Measurements from ENCODE around the gene WDR26.
"Not testable (repeated sequence)": the region's sequence is repeated elsewhere in the genome, so short reads cannot be mapped to it uniquely, and the experiment has no call there.

The WDR26 gene

GRCh38 chr1:224433701-224434672 lies 610 bp downstream of the WDR26 start:
- Histone ChIP-seq H3K4me3 (ENCODE audit: low read length) (peak overlapping the region; percentile 82), H3K4me1 (ENCODE audit: insufficient read depth, low read length) (peaks cover 35% of the 10 kb centered on the region), H3K9ac (ENCODE audit: low read depth, low read length) (peak overlapping the region; percentile 67), H3K27ac (ENCODE audit: low read depth, low read length) (peak overlapping the region; percentile 44; the same call in 1 of the 2 replicates), H3K36me3 (ENCODE audit: insufficient read depth, low read length) (peaks cover 40% of the 10 kb centered on the region), H3K9me3 (ENCODE audit: insufficient read depth, low read depth, low read length) (no peaks in the 10 kb centered on the region), H3K27me3 (ENCODE audit: insufficient read depth, low read length) (no peaks in the 10 kb centered on the region)
- WGBS, result under 1% methylated on average over 58 of the region's 88 CpGs

- 1% methylated on average over 16 of the region's 19 CpGs for WGBS
- Histone ChIP-seq H3K4me1 (ENCODE audit: insufficient read depth, low read length) (peaks cover 35% of the 10 kb centered on the region), H3K9ac (ENCODE audit: low read depth, low read length) (peak overlapping the region; percentile 38), H3K27ac (ENCODE audit: low read depth, low read length) (no peak overlapping the region; the same call in 1 of the 2 replicates), H3K4me3 (ENCODE audit: low read length) (peak overlapping the region; percentile 81), H3K9me3 (ENCODE audit: insufficient read depth, low read depth, low read length) (no peaks in the 10 kb centered on the region), H3K27me3 (ENCODE audit: insufficient read depth, low read length) (no peaks in the 10 kb centered on the region), H3K36me3 (ENCODE audit: insufficient read depth, low read length) (peaks cover 48% of the 10 kb centered on the region)
Measured at GRCh38 chr1:224433041-224433691, 1.4 kb downstream of the WDR26 start.

- peaks cover 35% of the 10 kb centered on the region for H3K4me1 ChIP-seq (ENCODE audit: insufficient read depth, low read length)
- no peaks in the 10 kb centered on the region for H3K27me3 ChIP-seq (ENCODE audit: insufficient read depth, low read length)
- peak overlapping the region; percentile 81 for H3K4me3 ChIP-seq (ENCODE audit: low read length)
- H3K27ac ChIP-seq (ENCODE audit: low read depth, low read length), result no peak overlapping the region; the same call in 1 of the 2 replicates
- peak overlapping the region; percentile 38; the same call in 1 of the 2 replicates for H3K9ac ChIP-seq (ENCODE audit: low read depth, low read length)
- 20% methylated on average over 6 of the region's 6 CpGs for WGBS
- H3K36me3 ChIP-seq (ENCODE audit: insufficient read depth, low read length), result peaks cover 52% of the 10 kb centered on the region
- H3K9me3 ChIP-seq (ENCODE audit: insufficient read depth, low read depth, low read length), result no peaks in the 10 kb centered on the region
Measured at GRCh38 chr1:224432672-224433040, 1.9 kb downstream of the WDR26 start.

GRCh38 chr1:224432146-224432545 lies 2.5 kb downstream of the WDR26 start:
- no peak overlapping the region for H3K27ac ChIP-seq (ENCODE audit: low read depth, low read length)
- peak overlapping the region; percentile 38; the same call in 1 of the 2 replicates for H3K9ac ChIP-seq (ENCODE audit: low read depth, low read length)
- WGBS, result 100% methylated on average over 1 of the region's 2 CpGs
- H3K4me1 ChIP-seq (ENCODE audit: insufficient read depth, low read length), result peaks cover 35% of the 10 kb centered on the region
- H3K4me3 ChIP-seq (ENCODE audit: low read length), result peak overlapping the region; percentile 81
- H3K9me3 ChIP-seq (ENCODE audit: insufficient read depth, low read depth, low read length), result no peaks in the 10 kb centered on the region
- no peaks in the 10 kb centered on the region for H3K27me3 ChIP-seq (ENCODE audit: insufficient read depth, low read length)
- H3K36me3 ChIP-seq (ENCODE audit: insufficient read depth, low read length), result peaks cover 57% of the 10 kb centered on the region

- no peak overlapping the region for H3K27ac ChIP-seq (ENCODE audit: low read depth, low read length)
- peaks cover 35% of the 10 kb centered on the region for H3K4me1 ChIP-seq (ENCODE audit: insufficient read depth, low read length)
- peaks cover 61% of the 10 kb centered on the region for H3K36me3 ChIP-seq (ENCODE audit: insufficient read depth, low read length)
- no peaks in the 10 kb centered on the region for H3K9me3 ChIP-seq (ENCODE audit: insufficient read depth, low read depth, low read length)
- H3K9ac ChIP-seq (ENCODE audit: low read depth, low read length), result 0 out of 2 replicates have a peak overlapping the region, but pooled peaks have one; percentile 1
- H3K4me3 ChIP-seq (ENCODE audit: low read length), result peak overlapping the region; percentile 81
- WGBS, result 76% methylated on average over 2 of the region's 2 CpGs
- no peaks in the 10 kb centered on the region for H3K27me3 ChIP-seq (ENCODE audit: insufficient read depth, low read length)
Measured at GRCh38 chr1:224431726-224432125, 2.9 kb downstream of the WDR26 start.

- Histone ChIP-seq H3K9me3 (ENCODE audit: insufficient read depth, low read depth, low read length) (no peaks in the 10 kb centered on the region), H3K9ac (ENCODE audit: low read depth, low read length) (0 out of 2 replicates have a peak overlapping the region, but pooled peaks have one; percentile 45), H3K4me1 (ENCODE audit: insufficient read depth, low read length) (peaks cover 30% of the 10 kb centered on the region), H3K4me3 (ENCODE audit: low read length) (peak overlapping the region; percentile 21; the same call in 1 of the 2 replicates), H3K27me3 (ENCODE audit: insufficient read depth, low read length) (no peaks in the 10 kb centered on the region), H3K36me3 (ENCODE audit: insufficient read depth, low read length) (peaks cover 72% of the 10 kb centered on the region), H3K27ac (ENCODE audit: low read depth, low read length) (no peak overlapping the region)
- 86% methylated on average over 2 of the region's 2 CpGs for WGBS
Measured at GRCh38 chr1:224430511-224431113, 4.0 kb downstream of the WDR26 start.

GRCh38 chr1:224429616-224430326 lies 4.8 kb downstream of the WDR26 start:
- Histone ChIP-seq H3K9ac (ENCODE audit: low read depth, low read length) (no peak overlapping the region), H3K4me3 (ENCODE audit: low read length) (no peak overlapping the region), H3K27ac (ENCODE audit: low read depth, low read length) (no peak overlapping the region), H3K4me1 (ENCODE audit: insufficient read depth, low read length) (peaks cover 27% of the 10 kb centered on the region), H3K36me3 (ENCODE audit: insufficient read depth, low read length) (peaks cover 80% of the 10 kb centered on the region), H3K9me3 (ENCODE audit: insufficient read depth, low read depth, low read length) (no peaks in the 10 kb centered on the region), H3K27me3 (ENCODE audit: insufficient read depth, low read length) (no peaks in the 10 kb centered on the region)
- WGBS, result 100% methylated on average over 1 of the region's 3 CpGs

GRCh38 chr1:224428713-224429112 lies 5.9 kb downstream of the WDR26 start:
- WGBS, result 98% methylated on average over 7 of the region's 7 CpGs
- H3K27me3 ChIP-seq (ENCODE audit: insufficient read depth, low read length); H3K9me3 ChIP-seq (ENCODE audit: insufficient read depth, low read depth, low read length); H3K4me3 ChIP-seq (ENCODE audit: low read length); H3K9ac ChIP-seq (ENCODE audit: low read depth, low read length); H3K27ac ChIP-seq (ENCODE audit: low read depth, low read length): not testable (repeated sequence)
- H3K36me3 ChIP-seq (ENCODE audit: insufficient read depth, low read length), result peaks cover 91% of the 10 kb centered on the region
- H3K4me1 ChIP-seq (ENCODE audit: insufficient read depth, low read length), result peaks cover 27% of the 10 kb centered on the region

GRCh38 chr1:224427346-224427745 lies 7.3 kb downstream of the WDR26 start:
- peaks cover 19% of the 10 kb centered on the region for H3K4me1 ChIP-seq (ENCODE audit: insufficient read depth, low read length)
- peaks cover 98% of the 10 kb centered on the region for H3K36me3 ChIP-seq (ENCODE audit: insufficient read depth, low read length)
- H3K27ac ChIP-seq (ENCODE audit: low read depth, low read length), result no peak overlapping the region
- no peaks in the 10 kb centered on the region for H3K27me3 ChIP-seq (ENCODE audit: insufficient read depth, low read length)
- no peak overlapping the region for H3K9ac ChIP-seq (ENCODE audit: low read depth, low read length)
- H3K9me3 ChIP-seq (ENCODE audit: insufficient read depth, low read depth, low read length), result no peaks in the 10 kb centered on the region
- H3K4me3 ChIP-seq (ENCODE audit: low read length), result no peak overlapping the region
- 100% methylated on average over 1 of the region's 1 CpG for WGBS

GRCh38 chr1:224426869-224427268 lies 7.7 kb downstream of the WDR26 start:
- 97% methylated on average over 7 of the region's 8 CpGs for WGBS
- H3K27ac ChIP-seq (ENCODE audit: low read depth, low read length), result not testable (repeated sequence)

More at GRCh38 chr1:224426869-224427268, 7.7 kb downstream of the WDR26 start:
- H3K36me3 ChIP-seq (ENCODE audit: insufficient read depth, low read length), result peaks cover 98% of the 10 kb centered on the region
- peaks cover 14% of the 10 kb centered on the region for H3K4me1 ChIP-seq (ENCODE audit: insufficient read depth, low read length)
- not testable (repeated sequence) for H3K4me3 ChIP-seq (ENCODE audit: low read length); H3K9ac ChIP-seq (ENCODE audit: low read depth, low read length); H3K27me3 ChIP-seq (ENCODE audit: insufficient read depth, low read length); H3K9me3 ChIP-seq (ENCODE audit: insufficient read depth, low read depth, low read length)

Measured in HUES64 (cell line).